Tibial nerve (tissue), 3 donors: ENCODE results near the gene CGB7.
"Not testable (repeated sequence)": the region's sequence is repeated elsewhere in the genome, so short reads cannot be mapped to it uniquely, and the experiment has no call there.

Experiments
- CTCF ChIP-seq, 5 experiments: fragments of 200-600 bp in 3 of 5; fragments of 450-650 bp in 2 of 5; sonication (generic) in 3 of 5; IDR thresholded peaks; one replicate each; pipeline ENCODE4 v1.5.1; 2016 to 2019; ENCODE audit warnings: antibody characterized with exemption in 5 of 5, mild to moderate bottlenecking in 3 of 5, moderate library complexity in 2 of 5
- POLR2A ChIP-seq, 2 donors: fragments of 450-650 bp; IDR thresholded peaks; one replicate each; pipeline ENCODE4 v1.6.1; 2017; ENCODE audit warnings: antibody characterized with exemption in 2 of 2, mild to moderate bottlenecking in 2 of 2, moderate library complexity in 2 of 2

GRCh38 chr19:49074869-49075268 is 17.3 kb upstream of the CGB7 start:
- peak; percentile 57 to 73 (median 62) for TF ChIP-seq CTCF (IDR thresholded peaks at IDR 0.05)
- TF ChIP-seq POLR2A (IDR thresholded peaks at IDR 0.05) = not testable (repeated sequence)
